Stomach (tissue), 8 donors: ENCODE results near the gene CNOT11. TPM values are rescaled to one million over a fixed set of nuclear protein-coding genes. Genes with fewer than 3 reads are reported as not detected.

Experiments
- polyA plus RNA-seq, 3 donors: library from polyadenylated mRNA; stranded (reverse); fragments of 200-250 nt; gene quantifications; one replicate each; pipeline ENCODE4 v1.2.3, GENCODE V29; 2013
- small RNA-seq, 4 donors: library from RNA; depleted of rRNA; stranded (forward); fragments of <200 nt; gene quantifications; one replicate each; pipeline ENCODE3, GENCODE V24; 2016
- total RNA-seq, 5 donors: library from RNA; depleted of rRNA; stranded (reverse); fragments of >200 nt; gene quantifications; one replicate each; pipeline versions ENCODE4 v1.1.0 to v1.2.3, GENCODE V29; 2014 to 2016
- donor health status: healthy with polysubstance abuse.
- donor health status: Bipolar disorder and iron deficiency.
- donor health status: healthy.

Gene CNOT11
- total and polyA plus RNA-seq, 8 donors = 9.3 to 71.4 (median 23.3) TPM

Small RNA genes within 50 kb of the gene (small RNA-seq; reads per million reads assigned to genes)
- gene MIR5696 (0.31 to 1.1 (median 0.68) reads per million in 4 donors), gene SNORD89 (149 to 679 (median 482) reads per million in 4 donors)

Other genes with a start within 250 kb of the CNOT11 start
- gene TBC1D8, start 101.5 kb upstream of the CNOT11 start, total RNA-seq = 100 to 1,000 TPM in 3 of 5 donors, 10 to 100 TPM in 2; 74.2 to 179 (median 120) TPM
- 10 to 100 TPM in 2 of 3 donors, 1 to 10 TPM in 1; 9.9 to 22.0 (median 13.0) TPM for gene TBC1D8, start 101.5 kb upstream of the CNOT11 start, polyA plus RNA-seq
- 100 to 1,000 TPM in 1 of 5 donors, 10 to 100 TPM in 4; 25.7 to 154 (median 48.4) TPM for gene RNF149, start 55.8 kb downstream of the CNOT11 start, total RNA-seq
- gene RNF149, start 55.8 kb downstream of the CNOT11 start, polyA plus RNA-seq = 10 to 100 TPM; 14.8 to 34.9 (median 17.6) TPM
- gene CREG2, start 134.6 kb downstream of the CNOT11 start, total RNA-seq = under 1 TPM in 1 of 5 donors, not detected in 4; 0.37 TPM
- under 1 TPM in 1 of 3 donors, not detected in 2; 0.05 TPM for gene CREG2, start 134.6 kb downstream of the CNOT11 start, polyA plus RNA-seq
- gene RFX8, start 222.2 kb downstream of the CNOT11 start, total RNA-seq = under 1 TPM in 1 of 5 donors, not detected in 4; 0.92 TPM
- gene RFX8, start 222.2 kb downstream of the CNOT11 start, polyA plus RNA-seq = under 1 TPM in 1 of 3 donors, not detected in 2; 0.13 TPM